Measurements from ENCODE around the gene DPEP2. TPM values are rescaled to one million over a fixed set of nuclear protein-coding genes. Genes with fewer than 3 reads are reported as not detected.

The DPEP2 gene
- total and polyA plus RNA-seq, 2 of the 4 experiments (the other 2 are of a cell fraction), result not detected

DNA sequence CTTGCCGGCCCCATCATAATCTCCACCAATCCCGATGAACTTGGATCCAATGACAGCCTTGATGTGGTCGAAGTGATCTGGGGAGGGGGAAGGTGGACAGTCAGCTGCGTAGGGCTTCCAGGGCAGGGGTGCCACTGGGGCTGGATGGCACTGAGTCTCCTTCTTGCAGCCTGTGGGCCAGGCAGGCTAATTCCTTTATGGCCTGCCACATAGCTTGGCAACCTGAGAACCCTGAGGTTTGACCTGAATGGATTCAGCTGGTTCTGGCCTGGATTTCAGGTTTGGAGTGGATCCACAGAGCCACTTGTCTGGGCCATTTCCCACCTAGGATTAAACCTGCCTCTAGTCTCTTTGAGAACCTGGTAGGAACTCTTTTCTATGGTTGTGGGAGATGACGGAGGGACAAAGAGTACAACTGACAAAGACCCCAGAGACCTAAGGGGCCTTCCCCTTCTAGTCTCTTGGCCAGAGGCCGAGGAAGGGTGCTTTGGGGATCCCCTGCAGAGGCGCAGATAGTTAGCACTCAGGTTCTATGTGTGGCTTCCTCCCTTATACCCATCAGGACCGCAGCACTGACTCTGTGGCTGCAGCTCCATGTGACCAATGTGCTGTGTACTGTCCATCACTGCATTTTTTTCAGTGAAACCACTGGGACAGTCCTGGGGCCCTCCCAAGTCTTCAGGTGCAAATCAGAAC, 9.8 kb downstream of the DPEP2 start:
- Histone ChIP-seq H3K56ac (ENCODE audit: extremely low read depth, insufficient read depth, low read length) (no peak overlapping the region), H3K27me3 (ENCODE audit: control insufficient read depth, insufficient read depth, low read length) (peaks cover 5% of the 10 kb centered on the region; the same call in 1 of the 2 replicates), H3K4me1 (ENCODE audit: control insufficient read depth, insufficient read depth, low read length) (peaks cover 5% of the 10 kb centered on the region; the same call in 1 of the 2 replicates), H2BK15ac (ENCODE audit: low read depth, low read length) (no peak overlapping the region), H3K36me3 (ENCODE audit: control insufficient read depth, insufficient read depth, low read length) (no peaks in the 10 kb centered on the region), H2AK9ac (replicated peaks; ENCODE audit: low read depth, low read length, poor library complexity) (no peak overlapping the region), H4K91ac (ENCODE audit: insufficient read depth, low read depth, low read length) (no peak overlapping the region), H3K27ac (ENCODE audit: insufficient read depth, low read length) (no peak overlapping the region), H3K18ac (ENCODE audit: low read depth, low read length) (no peak overlapping the region), H3K9me3 (ENCODE audit: control insufficient read depth, insufficient read depth, low read length) (no peaks in the 10 kb centered on the region), H4K20me1 (ENCODE audit: insufficient read depth, low read length) (no peaks in the 10 kb centered on the region; the same call in 1 of the 2 replicates), H3K4me2 (ENCODE audit: low read depth, low read length) (no peak overlapping the region), H3K9me1 (ENCODE audit: insufficient read depth, low read length) (no peaks in the 10 kb centered on the region; the same call in 1 of the 2 replicates), H2AFZ (replicated peaks; ENCODE audit: low read length, poor library complexity) (no peak overlapping the region), H3K9ac (ENCODE audit: low read depth, low read length) (no peak overlapping the region), H2AK5ac (ENCODE audit: low read depth, low read length) (no peak overlapping the region), H3K14ac (replicated peaks; ENCODE audit: low read depth, low read length) (no peak overlapping the region), H4K8ac (ENCODE audit: low read depth in 2 of 2, low read length in 2 of 2) (no peak overlapping the region), H3K4me3 (ENCODE audit: insufficient read depth, low read depth, low read length) (no peak overlapping the region), H2BK20ac (ENCODE audit: low read depth, low read length) (no peak overlapping the region), H4K5ac (ENCODE audit: low read depth, low read length) (no peak overlapping the region), H2BK120ac (ENCODE audit: low read depth, low read length) (no peak overlapping the region), H3K4ac (ENCODE audit: low read depth, low read length) (no peak overlapping the region), H3K23ac (ENCODE audit: low read depth, low read length) (no peak overlapping the region), H3K79me1 (ENCODE audit: low read depth in 1 of 2, low read length in 2 of 2) (no peaks in the 10 kb centered on the region), H2BK5ac (ENCODE audit: low read depth, low read length, poor library complexity, severe bottlenecking) (no peak overlapping the region)
- dilution Hi-C loops (cut with HindIII; ENCODE audit: low sequenced_read_pairs, unreplicated experiment), result no loop called here
- POLR2A ChIA-PET (ENCODE audit: unreplicated experiment), result no interaction called here
- WGBS, 2 experiments (ENCODE audit: extremely low coverage in 2 of 2, insufficient read length in 1 of 2), result 0% methylated on average over 1 of the region's 8 CpGs; no CpG with 5 or more reads in 1 of the 2 experiments
- CTCF ChIA-PET, result no interaction called here
- DNase-seq (no peak), ATAC-seq (ENCODE audit: low read depth) (no peak)
- BruUV-seq (replicated peaks), result no TSS peak
- intact Hi-C loops (cut with micrococcal nuclease), result no loop called here
- in situ Hi-C loops (cut with MboI; ENCODE audit: low sequenced_read_pairs), result loop anchor here (10.0 kb wide), 1 partner anchor 235 kb away; no protein-coding TSS in a partner anchor
- TF ChIP-seq USF2 (IDR thresholded peaks at IDR 0.05; ENCODE audit: low read depth, low read length) (no peak), CHD1 (IDR thresholded peaks at IDR 0.05; ENCODE audit: low read depth, low read length) (no peak), RCOR1 (IDR thresholded peaks at IDR 0.05; ENCODE audit: insufficient replicate concordance, low read length) (no peak), FOS (IDR thresholded peaks at IDR 0.05; ENCODE audit: low read depth, low read length) (no peak), POLR2A (IDR thresholded peaks at IDR 0.05; ENCODE audit: low read depth, low read length) (no peak), RAD21 (IDR thresholded peaks at IDR 0.05; ENCODE audit: low read length) (no peak), ELK1 (IDR thresholded peaks at IDR 0.05; ENCODE audit: borderline replicate concordance, low read depth, low read length) (no peak)

Data from IMR-90 (cell line).